DMS 273 (cell line): ENCODE data around the gene ZMPSTE24.

ENCODE experiments used
- DNase-seq: peaks from one replicate; lab custom pipeline; 2025; ENCODE audit not compliant: unreplicated experiment; lab: John Stamatoyannopoulos, UW

The ZMPSTE24 gene

GRCh38 chr1:40258445-40258769, 371 bp downstream of the ZMPSTE24 start:
- DNase-seq = peak; percentile 99

GRCh38 chr1:40264354-40264781, 6.3 kb downstream of the ZMPSTE24 start:
- DNase-seq = no peak

- DNase-seq = no peak
Measured at GRCh38 chr1:40265298-40265697, 7.3 kb downstream of the ZMPSTE24 start.

- no peak for DNase-seq
Measured at GRCh38 chr1:40265919-40266318, 7.9 kb downstream of the ZMPSTE24 start.

- no peak for DNase-seq
Measured at GRCh38 chr1:40266786-40267535, 8.9 kb downstream of the ZMPSTE24 start.

DNA sequence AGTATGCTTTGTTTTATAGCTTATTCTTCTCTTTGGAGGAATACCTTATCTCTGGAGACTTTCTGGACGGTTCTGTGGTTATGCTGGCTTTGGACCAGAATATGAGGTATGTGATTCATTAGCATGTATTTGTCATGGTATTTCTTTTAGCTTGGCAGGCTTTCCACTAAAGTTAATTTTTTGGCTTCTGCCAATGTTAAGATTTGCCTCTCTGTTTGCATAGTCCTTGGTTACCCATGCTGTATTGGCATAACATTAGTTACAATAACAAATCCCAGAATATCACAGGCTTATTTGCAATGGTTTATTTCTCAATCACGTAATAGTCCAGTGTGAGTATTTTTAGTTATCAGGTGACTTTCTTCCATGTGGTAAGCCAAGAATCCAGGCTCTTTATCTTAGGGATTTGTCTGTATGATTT, 9.7 kb downstream of the ZMPSTE24 start:
- DNase-seq = no peak

DNA sequence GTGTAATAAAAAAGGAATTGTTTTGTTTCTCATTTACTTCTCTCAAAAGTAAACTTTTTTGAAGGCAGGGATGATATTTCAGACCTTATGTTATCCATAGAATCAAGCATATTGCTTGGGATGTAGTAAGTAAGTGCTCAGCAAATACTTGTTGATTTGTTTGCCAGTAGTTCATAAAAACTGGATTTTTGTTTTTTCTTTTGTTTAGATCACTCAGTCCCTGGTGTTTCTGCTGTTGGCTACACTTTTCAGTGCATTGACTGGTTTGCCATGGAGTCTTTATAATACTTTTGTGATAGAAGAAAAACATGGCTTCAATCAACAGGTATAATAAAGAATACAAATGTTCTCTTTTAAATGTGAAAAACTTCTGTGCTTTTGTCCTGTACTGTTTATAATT, 10.2 kb downstream of the ZMPSTE24 start:
- no peak for DNase-seq

DNA sequence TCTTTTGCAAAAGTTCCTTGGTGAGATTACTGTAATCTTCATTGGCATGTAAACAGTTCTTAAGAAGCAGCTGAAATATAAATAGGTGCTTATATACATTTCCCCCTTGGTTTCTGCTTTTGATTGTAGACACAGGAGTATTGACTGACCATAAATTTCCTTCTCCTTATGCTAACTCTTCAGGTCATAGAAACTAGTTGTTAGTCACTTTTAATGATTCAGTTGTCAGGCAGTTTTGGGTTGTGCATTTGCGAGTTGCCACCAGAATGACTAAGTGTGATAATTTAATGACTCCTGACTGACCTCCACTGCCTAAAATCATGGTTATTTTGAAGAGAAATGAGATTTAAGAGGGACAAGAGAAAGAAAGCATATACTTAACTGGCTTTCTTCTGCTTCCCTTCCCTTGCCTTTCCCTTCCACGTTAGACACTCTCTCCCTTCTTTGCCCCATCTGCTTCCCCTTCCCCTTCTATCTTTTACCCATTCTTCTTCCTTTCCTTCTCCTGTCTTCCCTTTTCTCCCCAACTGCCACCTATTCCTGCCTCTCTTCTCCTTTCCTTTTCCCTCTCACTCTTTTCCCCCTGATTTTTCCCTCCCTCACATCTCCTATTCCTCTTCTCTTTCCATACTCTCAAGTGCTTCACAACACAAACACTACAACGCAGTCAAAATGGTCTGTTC, 12.3 kb downstream of the ZMPSTE24 start:
- no peak for DNase-seq

GRCh38 chr1:40272653-40273213, 14.7 kb downstream of the ZMPSTE24 start:
- no peak for DNase-seq

GRCh38 chr1:40273547-40274166, 15.6 kb downstream of the ZMPSTE24 start:
- DNase-seq = no peak

- no peak for DNase-seq
Measured at GRCh38 chr1:40274331-40274730, 16.3 kb downstream of the ZMPSTE24 start.

DNA sequence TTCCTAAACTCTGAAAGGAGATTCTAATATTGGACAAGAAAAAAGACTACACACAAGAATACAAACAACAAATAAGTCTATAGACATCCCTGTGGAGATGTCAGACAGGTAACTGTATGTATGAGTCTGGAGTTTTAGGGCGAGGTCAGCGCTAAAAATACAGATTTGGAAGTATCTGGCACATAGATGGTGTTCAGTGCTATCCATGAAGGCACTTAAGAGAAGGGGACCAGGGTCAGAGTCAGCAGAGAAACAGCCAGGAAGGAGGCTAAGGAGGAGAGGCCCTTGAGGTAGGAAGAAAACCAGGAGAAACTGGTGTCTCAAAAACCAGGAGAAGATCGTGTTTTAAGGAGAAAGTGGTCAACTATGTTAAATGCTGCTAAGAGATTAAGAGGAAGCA, 18.1 kb downstream of the ZMPSTE24 start:
- no peak for DNase-seq

DNA sequence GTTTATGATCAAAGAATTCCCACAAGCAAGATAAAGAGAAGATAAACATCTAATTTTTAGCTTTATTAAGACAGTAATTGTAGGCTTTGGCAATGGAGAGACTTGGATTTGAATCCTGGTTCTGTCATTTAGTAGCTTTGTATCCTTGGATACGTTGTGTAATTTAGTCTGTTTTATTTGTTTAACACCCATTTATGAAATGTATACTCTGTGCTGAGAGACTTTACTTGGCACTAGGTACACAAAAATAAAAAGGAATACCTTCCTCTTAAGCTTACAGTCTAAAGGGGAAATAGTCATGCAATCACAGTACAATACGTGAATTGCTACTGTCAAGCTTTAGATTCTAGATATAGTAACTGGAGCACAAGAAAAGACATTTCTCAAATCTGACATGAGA, 23.8 kb downstream of the ZMPSTE24 start:
- DNase-seq = no peak

DNA sequence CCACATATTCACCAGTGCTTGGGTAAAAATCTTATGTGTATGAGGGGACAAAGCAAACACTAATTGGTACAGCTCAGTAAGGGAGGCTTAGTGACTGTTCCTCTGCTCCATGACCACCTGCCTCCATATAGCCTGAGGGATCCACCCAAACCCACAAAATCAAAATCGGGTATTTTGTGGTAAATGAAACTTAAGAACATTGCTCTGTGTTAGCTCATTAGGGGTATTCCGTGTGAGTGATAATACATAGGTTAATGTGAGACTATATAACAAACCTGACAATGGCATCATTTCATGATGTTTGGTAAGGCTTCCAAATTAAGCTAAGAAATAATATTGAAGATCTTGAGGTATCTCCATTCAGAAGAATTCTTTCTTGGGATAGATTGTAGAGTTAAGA, 33.3 kb downstream of the ZMPSTE24 start:
- DNase-seq = no peak

GRCh38 chr1:40299366-40300248, 41.6 kb downstream of the ZMPSTE24 start:
- DNase-seq = no peak

DNA sequence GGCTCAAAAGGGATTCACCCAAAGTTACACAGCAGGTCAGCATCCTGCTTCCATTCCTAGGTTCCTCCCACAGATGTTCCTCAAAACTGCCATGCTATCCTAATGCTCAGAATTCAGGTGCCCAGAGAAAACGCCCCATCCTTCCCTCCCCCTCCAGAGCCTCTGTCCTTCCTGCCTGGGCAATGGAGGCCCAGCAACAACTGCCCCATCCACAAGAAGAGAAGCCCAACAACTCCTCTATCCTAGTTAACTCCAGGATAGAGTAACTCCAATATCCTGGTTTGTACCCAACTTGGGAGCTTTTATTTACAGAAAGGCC, 42.2 kb downstream of the ZMPSTE24 start:
- DNase-seq = no peak

- DNase-seq = no peak
Measured at GRCh38 chr1:40300651-40301050, 42.6 kb downstream of the ZMPSTE24 start.

GRCh38 chr1:40301066-40301465, 43.0 kb downstream of the ZMPSTE24 start:
- no peak for DNase-seq

DNA sequence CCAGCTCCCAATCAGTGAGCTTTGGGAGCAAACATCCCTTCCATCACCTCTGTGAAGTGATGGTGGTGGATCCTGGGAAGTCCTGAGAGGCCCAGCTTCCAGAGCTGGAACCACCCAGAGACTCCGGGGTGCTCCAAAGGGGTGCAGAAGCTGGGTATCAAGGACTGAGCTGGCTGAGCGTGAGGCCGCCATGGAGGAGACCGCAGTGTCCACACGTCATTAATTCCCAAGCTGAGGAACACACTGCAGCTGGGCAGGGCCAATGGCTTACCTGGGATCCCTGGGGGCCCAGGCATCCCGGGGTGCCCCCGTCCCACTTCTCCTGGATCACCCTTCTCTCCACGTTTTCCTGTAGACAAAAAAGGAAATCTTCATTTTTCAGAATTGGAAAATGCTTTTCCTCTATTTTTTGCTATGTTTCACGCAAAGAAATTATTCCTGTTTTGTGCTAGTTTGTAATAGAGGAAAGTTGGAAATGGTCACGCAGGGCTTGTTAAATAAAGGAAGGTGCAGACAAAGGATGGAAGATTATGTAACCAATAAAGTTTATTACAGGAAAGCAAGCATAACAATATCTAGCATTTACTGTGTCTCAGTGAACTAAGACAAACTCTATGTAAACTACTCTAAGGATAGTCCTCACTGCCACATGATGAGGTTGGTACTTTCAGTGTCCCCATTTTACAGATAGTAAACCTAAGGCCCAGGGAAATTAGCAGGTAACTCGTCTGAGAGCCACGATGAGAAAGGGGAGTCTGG, 43.7 kb downstream of the ZMPSTE24 start:
- no peak for DNase-seq

- no peak for DNase-seq
Measured at GRCh38 chr1:40302475-40302874, 44.4 kb downstream of the ZMPSTE24 start.
